ENCODE data around the gene SPATC1L. TPM values are rescaled to one million over a fixed set of nuclear protein-coding genes. Genes with fewer than 3 reads are reported as not detected.

The SPATC1L gene
- polyA plus RNA-seq, 3 donors: 3.3 to 6.7 (median 5.8) TPM

GRCh38 chr21:46116776-46117585 is 67.3 kb downstream of the SPATC1L start:
- Mint-ChIP-seq H3K4me1 (no peaks in the 10 kb centered on the region), H3K27me3 (ENCODE audit: low read depth in 3 of 3) (peaks cover 0 to 3% (median 2%) of the 10 kb centered on the region in 3 donors), H3K9me3 (peaks cover 0 to 20% (median 9%) of the 10 kb centered on the region in 7 donors), H3K36me3 (no peaks in the 10 kb centered on the region), H3K27ac (no peak overlapping the region), H3K4me3 (no peak overlapping the region)
- Histone ChIP-seq H3K36me3 (replicated peaks in 1 of 2; ENCODE audit: control insufficient read depth in 1 of 2, insufficient read depth in 2 of 2, low read length in 2 of 2) (no peaks in the 10 kb centered on the region), H3K27ac (ENCODE audit: low read depth in 1 of 2, low read length in 2 of 2) (no peak overlapping the region), H3K9me3 (replicated peaks in 1 of 2; ENCODE audit: control insufficient read depth in 1 of 2, insufficient read depth in 1 of 2, low read length in 2 of 2) (peaks cover 5 to 16% of the 10 kb centered on the region in 2 donors), H4K20me1 (ENCODE audit: insufficient read depth, low read length) (no peaks in the 10 kb centered on the region), H3K4me2 (replicated peaks; ENCODE audit: extremely low read depth, low read length, poor library complexity, severe bottlenecking) (no peak overlapping the region), H3K27me3 (ENCODE audit: control insufficient read depth in 2 of 2, insufficient read depth in 2 of 2, low read length in 2 of 2) (no peaks in the 10 kb centered on the region), H2AFZ (ENCODE audit: insufficient read depth, low read depth, low read length, poor library complexity, severe bottlenecking) (no peak overlapping the region), H3K4me3 (replicated peaks in 1 of 3; ENCODE audit: low read depth in 2 of 3, low read length in 3 of 3) (no peak overlapping the region), H3K4me1 (ENCODE audit: control insufficient read depth in 1 of 2, insufficient read depth in 2 of 2, low read length in 2 of 2) (no peaks in the 10 kb centered on the region), H3K9ac (ENCODE audit: insufficient read depth, low read length, poor library complexity, severe bottlenecking) (no peak overlapping the region), H3K79me2 (ENCODE audit: insufficient read depth, low read length) (no peaks in the 10 kb centered on the region)
- WGBS (ENCODE audit: insufficient coverage): 94% methylated on average over 15 of the region's 24 CpGs
- no peak for DNase-seq
- intact Hi-C loops (cut with micrococcal nuclease): no loop called here
- no peak for TF ChIP-seq CTCF (IDR thresholded peaks at IDR 0.05)

GRCh38 chr21:46116189-46116775 is 68.0 kb downstream of the SPATC1L start:
- intact Hi-C loops (cut with micrococcal nuclease): no loop called here
- Mint-ChIP-seq H3K4me1 (no peaks in the 10 kb centered on the region), H3K36me3 (no peaks in the 10 kb centered on the region), H3K9me3 (peaks cover 0 to 20% (median 9%) of the 10 kb centered on the region in 7 donors), H3K4me3 (no peak overlapping the region), H3K27ac (no peak overlapping the region), H3K27me3 (ENCODE audit: low read depth in 3 of 3) (peaks cover 0 to 3% (median 2%) of the 10 kb centered on the region in 3 donors)
- Histone ChIP-seq H3K27ac (ENCODE audit: low read depth in 1 of 2, low read length in 2 of 2) (no peak overlapping the region), H3K27me3 (ENCODE audit: control insufficient read depth in 2 of 2, insufficient read depth in 2 of 2, low read length in 2 of 2) (no peaks in the 10 kb centered on the region), H3K79me2 (ENCODE audit: insufficient read depth, low read length) (no peaks in the 10 kb centered on the region), H3K4me1 (ENCODE audit: control insufficient read depth in 1 of 2, insufficient read depth in 2 of 2, low read length in 2 of 2) (no peaks in the 10 kb centered on the region), H2AFZ (ENCODE audit: insufficient read depth, low read depth, low read length, poor library complexity, severe bottlenecking) (no peak overlapping the region), H4K20me1 (ENCODE audit: insufficient read depth, low read length) (no peaks in the 10 kb centered on the region), H3K4me2 (replicated peaks; ENCODE audit: extremely low read depth, low read length, poor library complexity, severe bottlenecking) (no peak overlapping the region), H3K9me3 (replicated peaks in 1 of 2; ENCODE audit: control insufficient read depth in 1 of 2, insufficient read depth in 1 of 2, low read length in 2 of 2) (peaks cover 5 to 16% of the 10 kb centered on the region in 2 donors), H3K9ac (ENCODE audit: insufficient read depth, low read length, poor library complexity, severe bottlenecking) (no peak overlapping the region), H3K36me3 (replicated peaks in 1 of 2; ENCODE audit: control insufficient read depth in 1 of 2, insufficient read depth in 2 of 2, low read length in 2 of 2) (no peaks in the 10 kb centered on the region), H3K4me3 (replicated peaks in 1 of 3; ENCODE audit: low read depth in 2 of 3, low read length in 3 of 3) (no peak overlapping the region)
- no peak for TF ChIP-seq CTCF (IDR thresholded peaks at IDR 0.05)
- no peak for DNase-seq
- 94% methylated on average over 12 of the region's 20 CpGs for WGBS (ENCODE audit: insufficient coverage)

Data from CD14-positive monocyte (primary cell).